Measurements from ENCODE around the gene GLRX5. TPM values are rescaled to one million over a fixed set of nuclear protein-coding genes. Genes with fewer than 3 reads are reported as not detected.
"Not testable (repeated sequence)": the region's sequence is repeated elsewhere in the genome, so short reads cannot be mapped to it uniquely, and the experiment has no call there.

Gene GLRX5
- total RNA-seq, 4 donors from 2014 or later: 19.8 to 42.1 (median 33.7) TPM

GRCh38 chr14:95577870-95578269 lies 43.0 kb downstream of the GLRX5 start:
- Histone ChIP-seq H3K4me1 (no peaks in the 10 kb centered on the region), H3K27me3 (peaks cover 20% of the 10 kb centered on the region), H3K36me3 (no peaks in the 10 kb centered on the region), H3K9me3 (no peaks in the 10 kb centered on the region), H3K4me3 (no peak overlapping the region), H3K27ac (no peak overlapping the region)
- TF ChIP-seq EP300 (IDR thresholded peaks at IDR 0.05) (no peak), POLR2AphosphoS5 (IDR thresholded peaks at IDR 0.05) (no peak), POLR2A (IDR thresholded peaks at IDR 0.05) (no peak)
- TF ChIP-seq, protein P1, sequence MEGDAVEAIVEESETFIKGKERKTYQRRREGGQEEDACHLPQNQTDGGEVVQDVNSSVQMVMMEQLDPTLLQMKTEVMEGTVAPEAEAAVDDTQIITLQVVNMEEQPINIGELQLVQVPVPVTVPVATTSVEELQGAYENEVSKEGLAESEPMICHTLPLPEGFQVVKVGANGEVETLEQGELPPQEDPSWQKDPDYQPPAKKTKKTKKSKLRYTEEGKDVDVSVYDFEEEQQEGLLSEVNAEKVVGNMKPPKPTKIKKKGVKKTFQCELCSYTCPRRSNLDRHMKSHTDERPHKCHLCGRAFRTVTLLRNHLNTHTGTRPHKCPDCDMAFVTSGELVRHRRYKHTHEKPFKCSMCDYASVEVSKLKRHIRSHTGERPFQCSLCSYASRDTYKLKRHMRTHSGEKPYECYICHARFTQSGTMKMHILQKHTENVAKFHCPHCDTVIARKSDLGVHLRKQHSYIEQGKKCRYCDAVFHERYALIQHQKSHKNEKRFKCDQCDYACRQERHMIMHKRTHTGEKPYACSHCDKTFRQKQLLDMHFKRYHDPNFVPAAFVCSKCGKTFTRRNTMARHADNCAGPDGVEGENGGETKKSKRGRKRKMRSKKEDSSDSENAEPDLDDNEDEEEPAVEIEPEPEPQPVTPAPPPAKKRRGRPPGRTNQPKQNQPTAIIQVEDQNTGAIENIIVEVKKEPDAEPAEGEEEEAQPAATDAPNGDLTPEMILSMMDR (IDR thresholded peaks at IDR 0.05): no peak
- no peak for DNase-seq (ENCODE audit: low spot score in 2 of 2)
- 6% methylated on average over 3 of the region's 3 CpGs for WGBS

DNA sequence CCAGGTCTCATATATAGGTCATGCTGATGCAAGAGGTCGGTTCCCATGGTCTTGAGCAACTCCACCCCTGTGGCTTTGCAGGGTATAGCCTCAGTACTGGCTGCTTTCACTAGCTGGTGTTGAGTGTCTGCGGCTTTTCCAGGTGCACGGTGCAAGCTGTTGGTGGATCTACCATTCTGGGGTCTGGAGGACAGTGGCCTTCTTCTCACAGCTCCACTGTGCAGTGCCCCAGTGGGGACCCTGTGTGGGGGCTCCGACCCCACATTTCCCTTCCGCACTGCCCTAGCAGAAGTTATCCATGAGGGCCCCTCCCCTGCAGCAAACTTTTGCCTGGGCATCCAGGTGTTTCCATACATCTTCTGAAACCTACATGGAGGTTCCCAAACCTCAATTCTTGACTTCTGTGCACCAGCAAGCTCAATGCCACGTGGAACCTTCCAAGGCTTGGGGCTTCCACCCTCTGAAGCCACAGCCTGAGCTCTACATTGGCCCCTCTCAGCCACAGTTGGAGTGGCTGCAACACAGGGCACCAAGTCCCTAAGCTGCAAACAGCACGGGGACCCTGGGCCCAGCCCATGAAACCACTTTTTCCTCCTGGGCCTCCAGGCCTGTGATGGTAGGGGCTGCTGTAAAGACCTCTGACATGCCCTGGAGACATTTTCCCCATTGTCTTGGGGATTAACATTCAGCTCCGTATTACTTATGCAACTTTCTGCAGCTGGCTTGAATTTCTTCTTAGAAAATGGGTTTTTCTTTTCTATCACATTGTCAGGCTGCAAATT lies 49.2 kb downstream of the GLRX5 start:
- peaks cover 29% of the 10 kb centered on the region for H3K27me3 ChIP-seq
- H3K4me3 ChIP-seq; DNase-seq (ENCODE audit: low spot score in 2 of 2); H3K27ac ChIP-seq; H3K36me3 ChIP-seq; H3K4me1 ChIP-seq; H3K9me3 ChIP-seq: not testable (repeated sequence)
- WGBS: 66% methylated on average over 6 of the region's 8 CpGs

DNA sequence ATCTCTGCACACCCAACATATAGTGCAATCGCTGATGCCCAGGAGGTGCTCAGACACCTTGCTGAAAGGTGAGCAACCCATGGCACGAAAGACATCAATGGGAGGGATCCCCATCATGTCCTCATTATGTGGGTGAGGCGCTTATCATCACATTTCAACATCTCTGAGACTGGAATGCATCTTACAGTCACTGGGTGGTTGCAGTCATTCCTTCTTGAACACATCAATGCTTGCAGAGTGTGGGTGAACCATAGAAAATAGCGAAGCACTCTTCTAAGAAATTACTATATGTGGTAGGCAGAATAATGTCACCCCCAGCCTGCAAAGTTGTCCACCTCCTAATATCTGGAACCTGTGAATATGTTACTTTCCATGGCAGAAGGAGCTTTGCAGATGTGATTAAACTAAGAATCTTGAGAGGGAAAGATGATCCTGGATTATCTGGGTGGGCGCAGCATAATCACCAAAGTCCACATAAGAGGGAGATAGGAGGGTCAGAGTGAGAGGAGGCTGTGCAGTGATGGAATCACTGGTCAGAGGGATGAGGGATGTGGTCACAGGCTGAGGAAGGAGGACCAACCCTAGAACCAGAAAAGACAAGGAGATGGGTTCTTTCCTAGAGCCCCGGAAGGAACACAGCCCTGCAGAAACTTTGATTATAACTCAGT lies 51.2 kb downstream of the GLRX5 start:
- H3K4me3 ChIP-seq: no peak overlapping the region
- no peaks in the 10 kb centered on the region for H3K9me3 ChIP-seq
- no peaks in the 10 kb centered on the region for H3K36me3 ChIP-seq
- H3K27ac ChIP-seq: no peak overlapping the region
- H3K27me3 ChIP-seq: peaks cover 21% of the 10 kb centered on the region
- WGBS: 80% methylated on average over 6 of the region's 6 CpGs
- no peak for DNase-seq (ENCODE audit: low spot score in 2 of 2)
- H3K4me1 ChIP-seq: no peaks in the 10 kb centered on the region
- TF ChIP-seq, protein P1 (IDR thresholded peaks at IDR 0.05): no peak
- TF ChIP-seq POLR2A (IDR thresholded peaks at IDR 0.05): no peak
- TF ChIP-seq POLR2AphosphoS5 (IDR thresholded peaks at IDR 0.05): no peak
- no peak for TF ChIP-seq EP300 (IDR thresholded peaks at IDR 0.05)

- H3K27ac ChIP-seq; H3K9me3 ChIP-seq; H3K4me1 ChIP-seq; DNase-seq (ENCODE audit: low spot score in 2 of 2); H3K4me3 ChIP-seq; H3K36me3 ChIP-seq: not testable (repeated sequence)
- H3K27me3 ChIP-seq: peaks cover 20% of the 10 kb centered on the region
- 83% methylated on average over 3 of the region's 3 CpGs for WGBS
These were observed 56.3 kb downstream of the GLRX5 start for GRCh38 chr14:95591182-95591581.

Other genes starting within 250 kb of the GLRX5 start
- 10 to 100 TPM in 1 of 4 donors, 1 to 10 TPM in 3; 5.0 to 25.7 (median 7.0) TPM for gene CLMN, start 215.1 kb upstream of the GLRX5 start, total RNA-seq
- 10 to 100 TPM in 2 of 4 donors, 1 to 10 TPM in 2; 9.1 to 21.4 (median 12.8) TPM for gene SYNE3, start 18.4 kb upstream of the GLRX5 start, total RNA-seq
- not detected for gene TCL1B, start 151.4 kb downstream of the GLRX5 start, total RNA-seq
- gene TCL1A, start 179.1 kb downstream of the GLRX5 start, total RNA-seq: not detected